ENCODE measurements around the gene TMEM238.
"Not testable (repeated sequence)": the region's sequence is repeated elsewhere in the genome, so short reads cannot be mapped to it uniquely, and the experiment has no call there.

The TMEM238 gene

DNA sequence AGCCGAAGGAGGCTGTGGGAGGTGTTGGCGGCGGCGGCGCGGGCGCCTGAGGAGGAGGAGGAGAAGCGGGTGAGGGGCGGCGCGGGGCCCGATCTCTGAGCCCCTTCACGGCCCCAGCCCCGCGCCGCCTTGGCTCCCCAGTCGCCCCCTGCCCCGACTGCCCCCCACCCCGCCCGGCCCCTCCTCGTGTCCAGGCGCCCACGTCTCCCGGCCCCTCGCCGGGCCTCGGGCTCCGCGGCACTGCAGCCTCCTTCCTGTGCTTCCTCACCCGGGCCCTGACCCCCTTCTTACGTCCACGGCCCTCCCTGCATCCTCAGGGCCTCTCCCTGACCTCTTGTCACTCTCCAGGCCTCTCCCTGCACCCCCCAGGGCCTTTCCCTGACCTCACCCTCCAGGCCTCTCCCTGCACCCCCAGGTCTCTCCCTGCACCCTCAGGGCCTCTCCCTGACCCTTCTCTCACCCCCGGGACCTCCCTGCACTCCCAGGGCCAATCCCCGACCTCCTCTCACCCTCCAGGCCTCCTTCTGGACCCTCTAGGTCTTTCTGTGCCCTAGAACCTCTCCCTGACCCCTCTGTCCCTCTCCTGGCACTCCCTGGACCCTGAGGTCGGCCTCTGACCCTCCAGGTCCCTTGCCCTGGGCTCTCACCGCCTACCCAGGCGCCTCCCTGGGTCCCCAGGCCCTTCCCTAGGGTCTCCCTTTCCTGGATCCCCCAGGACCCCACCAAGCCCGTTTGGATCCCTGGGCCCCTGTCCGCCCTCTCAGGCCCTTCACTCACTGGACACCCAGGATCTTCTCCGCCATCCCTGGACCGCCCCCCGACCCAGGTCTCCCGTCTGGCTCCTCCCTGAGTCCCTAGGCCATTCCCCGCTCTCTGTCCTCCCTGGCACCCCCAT, 44.0 kb downstream of the TMEM238 start:
- DNase-seq (ENCODE audit: low read depth, low spot score): no peak

- peak; percentile 100 for DNase-seq (ENCODE audit: low read depth, low spot score)
These were observed 44.8 kb downstream of the TMEM238 start, which contains the start of gene KMT5C for GRCh38 chr19:55339105-55339888. Gene KMT5C, plus strand, starts transcription at chr19:55339876. Its CDS starts 2,061 bp downstream, at chr19:55341937.

DNA sequence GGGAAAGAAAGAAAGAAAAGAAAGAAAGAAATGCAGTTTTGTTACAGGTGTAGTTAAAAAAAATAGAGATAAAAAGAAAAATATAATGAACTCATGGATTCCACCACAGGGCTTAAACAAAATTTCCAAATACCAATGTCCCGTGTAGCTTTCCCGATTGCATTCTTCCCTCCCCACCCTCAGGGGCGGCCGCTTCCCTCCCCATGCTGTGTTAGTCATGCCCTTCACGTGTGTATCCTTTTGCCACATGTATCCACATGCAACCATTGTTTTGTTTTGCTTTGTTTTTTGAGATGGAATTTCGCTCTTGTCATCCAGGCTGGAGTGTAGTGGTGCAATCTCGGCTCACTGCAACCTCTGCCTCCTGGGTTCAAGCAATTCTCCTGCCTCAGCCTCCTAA, 48.0 kb downstream of the TMEM238 start:
- DNase-seq (ENCODE audit: low read depth, low spot score): no peak

DNA sequence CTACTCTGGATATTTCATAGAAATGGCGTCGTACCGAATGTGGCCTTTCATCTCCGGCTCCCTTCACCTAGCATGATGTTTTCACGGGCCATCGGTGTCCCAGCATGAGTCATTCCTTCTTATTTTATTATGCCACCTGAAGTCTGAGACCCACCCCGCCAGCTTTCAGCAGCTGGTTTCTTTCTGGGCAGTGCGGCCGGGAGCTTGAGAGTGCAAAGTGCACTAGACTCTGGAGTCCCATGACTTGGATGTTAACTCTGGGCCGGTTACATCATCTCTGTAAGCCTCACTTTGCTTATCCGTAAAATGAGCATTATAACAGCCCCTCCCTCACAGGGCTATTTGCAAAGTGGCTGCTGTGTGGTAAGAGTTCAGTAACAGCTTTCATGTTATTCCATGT, 50.2 kb downstream of the TMEM238 start:
- DNase-seq (ENCODE audit: low read depth, low spot score): no peak

DNA sequence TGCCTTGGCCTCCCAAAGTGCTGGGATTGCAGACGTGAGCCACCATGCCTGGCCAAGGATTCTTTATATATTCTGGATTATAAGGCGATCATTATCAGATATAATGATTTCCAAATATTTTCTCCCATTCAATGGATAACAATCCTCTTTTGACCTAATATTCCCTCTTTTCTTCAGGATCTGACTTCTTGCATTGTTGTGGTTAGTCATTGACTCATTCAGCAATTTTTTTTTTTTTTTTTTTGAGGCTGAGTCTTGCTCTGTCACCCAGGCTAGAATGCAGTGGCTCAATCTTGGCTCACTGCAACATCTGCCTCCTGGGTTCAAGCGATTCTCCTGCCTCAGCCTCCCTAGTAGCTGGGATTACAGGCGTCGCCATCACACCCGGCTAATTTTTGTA, 54.3 kb downstream of the TMEM238 start:
- DNase-seq (ENCODE audit: low read depth, low spot score): not testable (repeated sequence)

All from astrocyte of the hippocampus (primary cell).